ENCODE results near the gene MSLN. TPM values are rescaled to one million over a fixed set of nuclear protein-coding genes. Genes with fewer than 3 reads are reported as not detected.

MSLN gene
- polyA plus RNA-seq, 1 donor (not counting 4 experiments of a cell fraction or from before 2014, with no cell fraction given) = 8.5 TPM

DNA sequence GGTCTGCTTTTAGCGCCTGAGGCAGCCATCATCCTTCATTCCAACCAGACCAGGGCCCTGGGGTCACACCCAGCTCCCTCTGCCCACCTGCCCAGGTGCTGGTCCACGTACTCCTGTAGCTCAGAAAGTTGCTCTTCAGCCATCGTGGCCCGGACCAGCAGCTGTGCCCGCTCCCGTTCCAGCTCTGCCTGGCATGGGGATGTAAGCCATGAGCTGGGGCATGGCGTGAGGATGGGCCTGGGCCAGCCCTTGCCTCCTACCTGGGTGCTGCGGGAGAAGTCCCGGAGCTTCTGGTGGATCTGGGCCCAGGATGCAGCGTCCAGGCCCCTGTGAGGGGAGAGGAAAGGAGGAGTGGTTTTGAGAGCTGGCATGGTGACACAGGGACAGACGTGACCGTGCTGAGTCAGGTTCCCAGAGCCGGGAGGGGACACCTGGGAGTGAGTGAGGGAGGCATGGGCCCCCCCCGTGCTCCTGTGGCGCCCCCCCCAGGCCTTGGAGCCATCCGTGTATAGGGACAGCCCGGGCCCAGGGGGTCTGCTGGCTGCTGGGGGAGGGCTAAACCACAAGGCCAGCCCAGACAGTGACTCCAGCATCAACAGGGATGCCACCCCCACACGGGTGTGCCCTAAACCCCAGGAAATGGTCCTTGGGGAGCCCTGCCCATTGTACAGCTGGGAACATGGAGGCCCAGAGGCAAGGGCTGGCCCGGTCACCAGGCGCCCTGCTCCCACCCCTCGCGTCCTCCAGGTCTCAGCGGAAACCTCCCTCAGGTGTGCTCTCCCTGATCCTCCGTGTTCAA lies 37.5 kb upstream of the MSLN start:
- Histone ChIP-seq H3K4me1 (ENCODE audit: control insufficient read depth, extremely low read depth, insufficient read depth, low read length) (peaks cover 15% of the 10 kb centered on the region), H3K79me2 (ENCODE audit: control insufficient read depth, insufficient read depth, low read length) (no peaks in the 10 kb centered on the region), H3K9ac (ENCODE audit: control insufficient read depth, extremely low read depth, insufficient read depth, low read length) (no peak overlapping the region), H3K27me3 (ENCODE audit: control insufficient read depth, extremely low read depth, insufficient read depth, low read length) (no peaks in the 10 kb centered on the region), H3K4me2 (ENCODE audit: control insufficient read depth, extremely low read depth, insufficient read depth, low read depth, low read length) (no peak overlapping the region), H3K27ac (ENCODE audit: control insufficient read depth, insufficient read depth, low read length) (no peak overlapping the region), H3K36me3 (ENCODE audit: control insufficient read depth in 2 of 2, extremely low read depth in 1 of 2, insufficient read depth in 2 of 2, low read length in 2 of 2) (peaks cover 0 to 1% of the 10 kb centered on the region in 2 experiments), H3K4me3 (ENCODE audit: control insufficient read depth in 2 of 3, extremely low read depth in 1 of 3, insufficient read depth in 2 of 3, low read depth in 1 of 3, low read length in 3 of 3) (no peak overlapping the region), H2AFZ (ENCODE audit: control insufficient read depth, low read length) (no peak overlapping the region), H4K20me1 (ENCODE audit: control insufficient read depth, extremely low read depth, insufficient read depth, low read length) (peaks cover 3% of the 10 kb centered on the region), H3K9me3 (ENCODE audit: control insufficient read depth, low read depth, low read length) (no peaks in the 10 kb centered on the region), H3K9me1 (ENCODE audit: control insufficient read depth, extremely low read depth, insufficient read depth, low read length) (peaks cover 2% of the 10 kb centered on the region)
- dilution Hi-C loops (cut with MboI; ENCODE audit: extremely low pct_ligation_motif_present, low sequenced_read_pairs) = no loop called here
- TF ChIP-seq EZH2 (IDR thresholded peaks at IDR 0.05; ENCODE audit: low read length) = no peak
- TF ChIP-seq, protein P1, sequence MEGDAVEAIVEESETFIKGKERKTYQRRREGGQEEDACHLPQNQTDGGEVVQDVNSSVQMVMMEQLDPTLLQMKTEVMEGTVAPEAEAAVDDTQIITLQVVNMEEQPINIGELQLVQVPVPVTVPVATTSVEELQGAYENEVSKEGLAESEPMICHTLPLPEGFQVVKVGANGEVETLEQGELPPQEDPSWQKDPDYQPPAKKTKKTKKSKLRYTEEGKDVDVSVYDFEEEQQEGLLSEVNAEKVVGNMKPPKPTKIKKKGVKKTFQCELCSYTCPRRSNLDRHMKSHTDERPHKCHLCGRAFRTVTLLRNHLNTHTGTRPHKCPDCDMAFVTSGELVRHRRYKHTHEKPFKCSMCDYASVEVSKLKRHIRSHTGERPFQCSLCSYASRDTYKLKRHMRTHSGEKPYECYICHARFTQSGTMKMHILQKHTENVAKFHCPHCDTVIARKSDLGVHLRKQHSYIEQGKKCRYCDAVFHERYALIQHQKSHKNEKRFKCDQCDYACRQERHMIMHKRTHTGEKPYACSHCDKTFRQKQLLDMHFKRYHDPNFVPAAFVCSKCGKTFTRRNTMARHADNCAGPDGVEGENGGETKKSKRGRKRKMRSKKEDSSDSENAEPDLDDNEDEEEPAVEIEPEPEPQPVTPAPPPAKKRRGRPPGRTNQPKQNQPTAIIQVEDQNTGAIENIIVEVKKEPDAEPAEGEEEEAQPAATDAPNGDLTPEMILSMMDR (optimal IDR thresholded peaks at IDR 0.05 in 1 of 3, IDR thresholded peaks at IDR 0.05 in 1 of 3, conservative IDR thresholded peaks at IDR 0.05 in 1 of 3; ENCODE audit: extremely low read depth in 1 of 3, insufficient read depth in 2 of 3, low read length in 3 of 3) = no peak
- DNase-seq (ENCODE audit: low read depth, low spot score) = no peak
- FAIRE-seq = no peak

- H3K4me3 ChIP-seq (ENCODE audit: control insufficient read depth in 2 of 3, extremely low read depth in 1 of 3, insufficient read depth in 2 of 3, low read depth in 1 of 3, low read length in 3 of 3) = no peak overlapping the region
- no peak for DNase-seq (ENCODE audit: low read depth, low spot score)
- no peaks in the 10 kb centered on the region for H3K27me3 ChIP-seq (ENCODE audit: control insufficient read depth, extremely low read depth, insufficient read depth, low read length)
- no peak overlapping the region for H3K9ac ChIP-seq (ENCODE audit: control insufficient read depth, extremely low read depth, insufficient read depth, low read length)
- H4K20me1 ChIP-seq (ENCODE audit: control insufficient read depth, extremely low read depth, insufficient read depth, low read length) = peaks cover 3% of the 10 kb centered on the region
- no peak overlapping the region for H3K4me2 ChIP-seq (ENCODE audit: control insufficient read depth, extremely low read depth, insufficient read depth, low read depth, low read length)
- peaks cover 15% of the 10 kb centered on the region for H3K4me1 ChIP-seq (ENCODE audit: control insufficient read depth, extremely low read depth, insufficient read depth, low read length)
- no peak overlapping the region for H3K27ac ChIP-seq (ENCODE audit: control insufficient read depth, insufficient read depth, low read length)
- peaks cover 0 to 1% of the 10 kb centered on the region in 2 experiments for H3K36me3 ChIP-seq (ENCODE audit: control insufficient read depth in 2 of 2, extremely low read depth in 1 of 2, insufficient read depth in 2 of 2, low read length in 2 of 2)
- TF ChIP-seq, protein P1 (optimal IDR thresholded peaks at IDR 0.05 in 1 of 3, IDR thresholded peaks at IDR 0.05 in 1 of 3, conservative IDR thresholded peaks at IDR 0.05 in 1 of 3; ENCODE audit: extremely low read depth in 1 of 3, insufficient read depth in 2 of 3, low read length in 3 of 3) = no peak
- no peak for TF ChIP-seq EZH2 (IDR thresholded peaks at IDR 0.05; ENCODE audit: low read length)
- no peaks in the 10 kb centered on the region for H3K79me2 ChIP-seq (ENCODE audit: control insufficient read depth, insufficient read depth, low read length)
- H3K9me3 ChIP-seq (ENCODE audit: control insufficient read depth, low read depth, low read length) = no peaks in the 10 kb centered on the region
- FAIRE-seq = no peak
- dilution Hi-C loops (cut with MboI; ENCODE audit: extremely low pct_ligation_motif_present, low sequenced_read_pairs) = no loop called here
- H3K9me1 ChIP-seq (ENCODE audit: control insufficient read depth, extremely low read depth, insufficient read depth, low read length) = peaks cover 2% of the 10 kb centered on the region
- H2AFZ ChIP-seq (ENCODE audit: control insufficient read depth, low read length) = no peak overlapping the region
Measured at GRCh38 chr16:723695-724094, 36.8 kb upstream of the MSLN start.
